CD14-positive monocyte (primary cell): Measurements from ENCODE around the gene TRAF3. TPM values are rescaled to one million over a fixed set of nuclear protein-coding genes. Genes with fewer than 3 reads are reported as not detected.

ENCODE experiments used
- DNase-seq, 3 donors: peaks; one replicate each; pipeline ENCODE4 v3.0.0-alpha.2; 2011 to 2022
- H2AFZ ChIP-seq: 2 replicates; pipeline ENCODE4 v1.6.0; 2012; ENCODE audit warnings: mild to moderate bottlenecking, low read depth, low read length, inconsistent platforms; ENCODE audit not compliant: insufficient read depth, poor library complexity, severe bottlenecking
- H3K27ac ChIP-seq, 2 donors: 1 replicate in 1 of 2; 2 replicates in 1 of 2; pipeline ENCODE4 v1.5.1; 2012 to 2013; ENCODE audit warnings: low read length in 2 of 2, control low read depth in 1 of 2, inconsistent platforms in 1 of 2, low read depth in 1 of 2, mild to moderate bottlenecking in 1 of 2
- H3K27me3 ChIP-seq, 2 donors: one replicate each; pipeline versions ENCODE4 v1.6.0 to v1.6.1; 2011 to 2013; ENCODE audit warnings: low read length in 2 of 2; ENCODE audit not compliant: control insufficient read depth in 2 of 2, insufficient read depth in 2 of 2
- H3K36me3 ChIP-seq, 2 donors: replicated peaks in 1 of 2; 1 replicate in 1 of 2; 2 replicates in 1 of 2; pipeline versions ENCODE4 v1.5.1 to v1.6.1; 2012 to 2013; ENCODE audit warnings: low read length in 2 of 2, control low read depth in 1 of 2, inconsistent platforms in 1 of 2, mild to moderate bottlenecking in 1 of 2; ENCODE audit not compliant: insufficient read depth in 2 of 2, control insufficient read depth in 1 of 2
- H3K4me1 ChIP-seq, 2 donors: 1 replicate in 1 of 2; 2 replicates in 1 of 2; pipeline versions ENCODE4 v1.5.1 to v1.6.1; 2012 to 2013; ENCODE audit warnings: low read length in 2 of 2, control low read depth in 1 of 2, inconsistent platforms in 1 of 2, mild to moderate bottlenecking in 1 of 2, moderate library complexity in 1 of 2; ENCODE audit not compliant: insufficient read depth in 2 of 2, control insufficient read depth in 1 of 2
- H3K4me2 ChIP-seq: replicated peaks from 2 replicates; pipeline ENCODE3; 2012; ENCODE audit warnings: low read length, moderate library complexity, mild to moderate bottlenecking; ENCODE audit not compliant: poor library complexity, severe bottlenecking; ENCODE audit errors: extremely low read depth
- H3K4me3 ChIP-seq, 3 experiments: fragments of 200-600 bp in 1 of 3; sonication (generic) in 1 of 3; replicated peaks in 1 of 3; 1 replicate in 2 of 3; 2 replicates in 1 of 3; pipeline ENCODE4 v1.5.1; 2011 to 2013; ENCODE audit warnings: low read length in 3 of 3, mild to moderate bottlenecking in 3 of 3, control low read depth in 2 of 3, low read depth in 2 of 3, inconsistent platforms in 1 of 3, moderate library complexity in 1 of 3
- H3K79me2 ChIP-seq: 2 replicates; pipeline ENCODE4 v1.6.0; 2012; ENCODE audit warnings: mild to moderate bottlenecking, control low read depth, inconsistent platforms, low read length, moderate library complexity; ENCODE audit not compliant: insufficient read depth
- H3K9ac ChIP-seq: 2 replicates; pipeline ENCODE4 v1.6.0; 2017; ENCODE audit warnings: low read length, mild to moderate bottlenecking; ENCODE audit not compliant: insufficient read depth, poor library complexity, severe bottlenecking
- H3K9me3 ChIP-seq, 2 donors: replicated peaks in 1 of 2; 1 replicate in 1 of 2; 2 replicates in 1 of 2; pipeline versions ENCODE4 v1.5.1 to v1.6.1; 2012 to 2013; ENCODE audit warnings: low read length in 2 of 2, control low read depth in 1 of 2; ENCODE audit not compliant: control insufficient read depth in 1 of 2, insufficient read depth in 1 of 2
- H4K20me1 ChIP-seq: 2 replicates; pipeline ENCODE4 v1.6.0; 2012; ENCODE audit warnings: mild to moderate bottlenecking, low read length, control low read depth, moderate library complexity; ENCODE audit not compliant: insufficient read depth
- H3K27ac Mint-ChIP-seq, 7 donors: one replicate each; pipeline ENCODE4 v1.8.0; 2020; ENCODE audit warnings: mild to moderate bottlenecking in 7 of 7, mixed read lengths in 7 of 7, moderate library complexity in 6 of 7, inconsistent platforms in 2 of 7
- H3K27me3 Mint-ChIP-seq, 3 donors: one replicate each; pipeline ENCODE4 v1.8.0; 2021 to 2022; ENCODE audit warnings: low read depth in 3 of 3, mild to moderate bottlenecking in 3 of 3, mixed read lengths in 3 of 3, moderate library complexity in 3 of 3, inconsistent platforms in 1 of 3
- H3K36me3 Mint-ChIP-seq, 2 donors: one replicate each; pipeline ENCODE4 v1.8.0; 2020; ENCODE audit warnings: mixed read lengths in 2 of 2, inconsistent platforms in 1 of 2, mild to moderate bottlenecking in 1 of 2
- H3K4me1 Mint-ChIP-seq: one replicate; pipeline ENCODE4 v1.8.0; 2020; ENCODE audit warnings: mild to moderate bottlenecking, mixed read lengths
- H3K4me3 Mint-ChIP-seq, 2 donors: one replicate each; pipeline ENCODE4 v1.8.0; 2020; ENCODE audit warnings: mild to moderate bottlenecking in 2 of 2, mixed read lengths in 2 of 2, moderate library complexity in 1 of 2
- H3K9me3 Mint-ChIP-seq, 7 donors: one replicate each; pipeline ENCODE4 v1.8.0; 2020 to 2022; ENCODE audit warnings: mixed read lengths in 7 of 7, mild to moderate bottlenecking in 6 of 7, moderate library complexity in 6 of 7, inconsistent platforms in 2 of 7
- CTCF ChIP-seq: fragments of 200-600 bp; IDR thresholded peaks from one replicate; pipeline ENCODE4 v1.8.0; 2022; ENCODE audit warnings: antibody characterized with exemption, mild to moderate bottlenecking
- WGBS: methylation state at CpG from one replicate; pipeline ENCODE4 v1.1.5; 2013; ENCODE audit warnings: missing lambda C conversion rate; ENCODE audit not compliant: insufficient coverage; 5-methylcytosine and 5-hydroxymethylcytosine counted together
- intact Hi-C, 2 donors: fragments of 100-400 bp; cut with micrococcal nuclease; formaldehyde crosslinking; loops; one replicate each; pipeline versions ENCODE4 v1.15.0 to v1.15.1; 2023
- polyA plus RNA-seq, 3 donors: library from polyadenylated mRNA; depleted of rRNA in 1 of 3; unstranded in 2 of 3; stranded (reverse) in 1 of 3; fragments of 300-500 nt in 2 of 3; fragments of >200 nt in 1 of 3; fragmentation: Illumina TruSeq in 2 of 3; gene quantifications; 1 replicate in 2 of 3; 2 replicates in 1 of 3; pipeline ENCODE4 v1.2.3, GENCODE V29; 2012 to 2021

TRAF3 gene
- polyA plus RNA-seq, 3 donors, result 12.0 to 37.6 (median 17.3) TPM

- Mint-ChIP-seq H3K4me3 (no peak overlapping the region), H3K4me1 (peaks cover 45% of the 10 kb centered on the region), H3K27me3 (peaks cover 3 to 12% (median 3%) of the 10 kb centered on the region in 3 donors), H3K9me3 (peaks cover 0 to 5% (median 0%) of the 10 kb centered on the region in 7 donors), H3K27ac (peak overlapping the region in 3 of 7 donors; percentile 45 to 76 (median 64)), H3K36me3 (no peaks in the 10 kb centered on the region)
- H3K27ac ChIP-seq, result no peak overlapping the region
- H3K9ac ChIP-seq, result no peak overlapping the region
- no peaks in the 10 kb centered on the region for H3K9me3 ChIP-seq
- no peak overlapping the region for H3K4me3 ChIP-seq
- WGBS, result 65% methylated on average over 8 of the region's 22 CpGs
- no peaks in the 10 kb centered on the region for H3K27me3 ChIP-seq
- H3K4me2 ChIP-seq, result no peak overlapping the region
- DNase-seq, result no peak
- H3K4me1 ChIP-seq, result peaks cover 40 to 44% of the 10 kb centered on the region in 2 donors
- intact Hi-C loops, result loop anchor here in 1 of 2 donors (5.0 kb wide), 1 partner anchor 34 kb away; no protein-coding TSS in a partner anchor
- H3K79me2 ChIP-seq, result peaks cover 2% of the 10 kb centered on the region
- no peaks in the 10 kb centered on the region for H4K20me1 ChIP-seq
- no peak overlapping the region for H2AFZ ChIP-seq
- no peak for TF ChIP-seq CTCF
- no peaks in the 10 kb centered on the region for H3K36me3 ChIP-seq
These were observed 4.3 kb upstream of the TRAF3 start for GRCh38 chr14:102772781-102773570.

GRCh38 chr14:102774391-102775153, 2.7 kb upstream of the TRAF3 start:
- WGBS, result 74% methylated on average over 5 of the region's 10 CpGs
- Histone ChIP-seq H3K9ac (peak overlapping the region; percentile 10), H2AFZ (no peak overlapping the region), H3K79me2 (peaks cover 18% of the 10 kb centered on the region), H3K36me3 (no peaks in the 10 kb centered on the region), H3K27ac (peak overlapping the region; percentile 53 to 76), H3K4me2 (peak overlapping the region; percentile 27), H3K27me3 (no peaks in the 10 kb centered on the region), H3K4me1 (peaks cover 35 to 39% of the 10 kb centered on the region in 2 donors), H3K4me3 (no peak overlapping the region), H4K20me1 (peaks cover 14% of the 10 kb centered on the region), H3K9me3 (no peaks in the 10 kb centered on the region)
- H3K4me1 Mint-ChIP-seq, result peaks cover 43% of the 10 kb centered on the region
- peak; percentile 86 to 92 (median 87) for DNase-seq
- H3K36me3 Mint-ChIP-seq, result peaks cover 3% of the 10 kb centered on the region in 2 donors
- peaks cover 3 to 12% (median 3%) of the 10 kb centered on the region in 3 donors for H3K27me3 Mint-ChIP-seq
- peak; percentile 73 for TF ChIP-seq CTCF
- intact Hi-C loops, result loop anchor here in 1 of 2 donors (5.0 kb wide), 1 partner anchor 33 kb away; no protein-coding TSS in a partner anchor
- H3K4me3 Mint-ChIP-seq, result peak overlapping the region; percentile 30 to 57
- H3K27ac Mint-ChIP-seq, result peak overlapping the region; percentile 89 to 96 (median 92)
- H3K9me3 Mint-ChIP-seq, result peaks cover 0 to 2% (median 0%) of the 10 kb centered on the region in 7 donors
